Neural cell (in vitro differentiated cells): ENCODE measurements around the gene SLC6A11.

Source experiments
- CTCF ChIP-seq: fragments of 450-650 bp; IDR thresholded peaks from 2 replicates; pipeline ENCODE4 v1.5.1; 2014; ENCODE audit warnings: antibody characterized with exemption, mild to moderate bottlenecking, moderate library complexity; ENCODE audit not compliant: poor library complexity, severe bottlenecking
- EZH2 ChIP-seq: fragments of 200-600, 300-800 bp; shearing (Covaris generic), sonication (generic); IDR thresholded peaks from 2 replicates; pipeline ENCODE4 v1.6.1; 2014; ENCODE audit warnings: antibody characterized with exemption, low read length, borderline replicate concordance, mild to moderate bottlenecking; ENCODE audit not compliant: insufficient read depth, poor library complexity, severe bottlenecking
- POLR2AphosphoS5 ChIP-seq: IDR thresholded peaks from 2 replicates; pipeline ENCODE4 v1.6.1; 2012

- TF ChIP-seq EZH2 (no peak), CTCF (no peak), POLR2AphosphoS5 (no peak)
Observed at GRCh38 chr3:10957976-10958749, 142.1 kb downstream of the SLC6A11 start.
